ENCODE data around the gene LILRB3.
"Not testable (repeated sequence)": the region's sequence is repeated elsewhere in the genome, so short reads cannot be mapped to it uniquely, and the experiment has no call there.

Gene LILRB3

GRCh38 chr19:54252243-54252642, 29.4 kb upstream of the LILRB3 start:
- no peak overlapping the region for H3K4me3 ChIP-seq (replicated peaks in 1 of 2; ENCODE audit: low read depth in 2 of 2, low read length in 2 of 2)
- TF ChIP-seq CTCF (IDR thresholded peaks at IDR 0.05; ENCODE audit: low read depth, low read length) = no peak
- no peak for DNase-seq (ENCODE audit: low read depth in 2 of 2)

- no peak overlapping the region for H3K4me3 ChIP-seq (replicated peaks in 1 of 2; ENCODE audit: low read depth in 2 of 2, low read length in 2 of 2)
- no peak for TF ChIP-seq CTCF (IDR thresholded peaks at IDR 0.05; ENCODE audit: low read depth, low read length)
These were observed 25.3 kb upstream of the LILRB3 start for GRCh38 chr19:54248016-54248601.

GRCh38 chr19:54247106-54247930, 24.5 kb upstream of the LILRB3 start:
- TF ChIP-seq CTCF (IDR thresholded peaks at IDR 0.05; ENCODE audit: low read depth, low read length) = no peak
- DNase-seq (ENCODE audit: low read depth in 2 of 2) = no peak
- no peak overlapping the region for H3K4me3 ChIP-seq (replicated peaks in 1 of 2; ENCODE audit: low read depth in 2 of 2, low read length in 2 of 2)

More at GRCh38 chr19:54248016-54248601, 25.3 kb upstream of the LILRB3 start:
- DNase-seq (ENCODE audit: low read depth in 2 of 2) = peak; percentile 22 to 54

GRCh38 chr19:54245936-54246335, 23.1 kb upstream of the LILRB3 start:
- DNase-seq (ENCODE audit: low read depth in 2 of 2) = no peak
- TF ChIP-seq CTCF (IDR thresholded peaks at IDR 0.05; ENCODE audit: low read depth, low read length) = no peak
- H3K4me3 ChIP-seq (replicated peaks in 1 of 2; ENCODE audit: low read depth in 2 of 2, low read length in 2 of 2) = no peak overlapping the region

- H3K4me3 ChIP-seq (replicated peaks in 1 of 2; ENCODE audit: low read depth in 2 of 2, low read length in 2 of 2); DNase-seq (ENCODE audit: low read depth in 2 of 2): not testable (repeated sequence)
These were observed 21.0 kb upstream of the LILRB3 start for GRCh38 chr19:54243809-54244208.

GRCh38 chr19:54242646-54243045, 19.8 kb upstream of the LILRB3 start, which contains the start of gene LILRA6:
Gene LILRA6, minus strand, starts transcription at chr19:54242790.
- DNase-seq (ENCODE audit: low read depth in 2 of 2); H3K4me3 ChIP-seq (replicated peaks in 1 of 2; ENCODE audit: low read depth in 2 of 2, low read length in 2 of 2): not testable (repeated sequence)

GRCh38 chr19:54242234-54242633, 19.4 kb upstream of the LILRB3 start:
- DNase-seq (ENCODE audit: low read depth in 2 of 2) = not testable (repeated sequence)

GRCh38 chr19:54240372-54241336, 17.8 kb upstream of the LILRB3 start:
- DNase-seq (ENCODE audit: low read depth in 2 of 2); H3K4me3 ChIP-seq (replicated peaks in 1 of 2; ENCODE audit: low read depth in 2 of 2, low read length in 2 of 2): not testable (repeated sequence)

More at GRCh38 chr19:54242234-54242633, 19.4 kb upstream of the LILRB3 start:
- not testable (repeated sequence) for H3K4me3 ChIP-seq (replicated peaks in 1 of 2; ENCODE audit: low read depth in 2 of 2, low read length in 2 of 2)

GRCh38 chr19:54239491-54240371, 16.9 kb upstream of the LILRB3 start:
- not testable (repeated sequence) for H3K4me3 ChIP-seq (replicated peaks in 1 of 2; ENCODE audit: low read depth in 2 of 2, low read length in 2 of 2); DNase-seq (ENCODE audit: low read depth in 2 of 2)

Data from cardiac fibroblast (primary cell).